Esophagus squamous epithelium (tissue), 5 donors: ENCODE measurements around the gene SLC2A13. TPM values are rescaled to one million over a fixed set of nuclear protein-coding genes. Genes with fewer than 3 reads are reported as not detected.

Source experiments
- DNase-seq: peaks from one replicate; lab custom pipeline; 2025; lab: John Stamatoyannopoulos, UW
- H3K27ac ChIP-seq, 4 donors: fragments of 200-600 bp; sonication (generic); one replicate each; pipeline ENCODE4 v1.5.1; 2016 to 2019; ENCODE audit warnings: mild to moderate bottlenecking in 1 of 4
- H3K27me3 ChIP-seq, 4 donors: fragments of 200-600 bp; sonication (generic); 1 replicate in 3 of 4; 2 replicates in 1 of 4; pipeline versions ENCODE4 v1.5.1 to v1.6.0; 2017 to 2021; ENCODE audit warnings: antibody characterized with exemption in 1 of 4
- H3K36me3 ChIP-seq, 3 donors: fragments of 200-600 bp; sonication (generic); one replicate each; pipeline ENCODE4 v1.5.1; 2016 to 2019
- H3K4me1 ChIP-seq, 3 donors: fragments of 200-600 bp; sonication (generic); one replicate each; pipeline ENCODE4 v1.5.1; 2017 to 2019
- H3K4me3 ChIP-seq, 4 donors: fragments of 200-600 bp; sonication (generic); 1 replicate in 3 of 4; 2 replicates in 1 of 4; pipeline ENCODE4 v1.5.1; 2016 to 2019; ENCODE audit warnings: mild to moderate bottlenecking in 2 of 4, moderate library complexity in 1 of 4
- H3K9me3 ChIP-seq, 3 donors: fragments of 200-600 bp; sonication (generic); one replicate each; pipeline ENCODE4 v1.5.1; 2016 to 2019
- POLR2A ChIP-seq, 4 donors: fragments of 450-650 bp; IDR thresholded peaks; one replicate each; pipeline ENCODE4 v1.6.1; 2017; ENCODE audit warnings: antibody characterized with exemption in 4 of 4, mild to moderate bottlenecking in 4 of 4, moderate library complexity in 3 of 4
- WGBS, 2 donors: methylation state at CpG; one replicate each; pipeline ENCODE4 v1.1.5; 2018; 5-methylcytosine and 5-hydroxymethylcytosine counted together
- intact Hi-C: fragments of 100-400 bp; cut with DNase I; formaldehyde crosslinking; loops from one replicate; pipeline ENCODE4 v1.15.0; 2022
- total RNA-seq, 4 donors: library from RNA; depleted of rRNA; stranded (reverse); fragments of >200 nt; gene quantifications; one replicate each; pipeline ENCODE4 v1.1.0, GENCODE V29; 2016
- TF ChIP-seq, protein P1 (sequence below), 6 experiments: fragments of 450-650 bp in 4 of 6; fragments of 200-600 bp in 2 of 6; sonication (generic) in 2 of 6; IDR thresholded peaks; one replicate each; pipeline ENCODE4 v1.5.1; 2016 to 2019; ENCODE audit warnings: antibody characterized with exemption in 6 of 6, mild to moderate bottlenecking in 4 of 6, moderate library complexity in 4 of 6
- donor health status: DM: yes; HTN: yes; CAD: no.

The SLC2A13 gene
- total RNA-seq, 4 donors from 2014 or later = 2.6 to 10.5 (median 4.0) TPM

DNA sequence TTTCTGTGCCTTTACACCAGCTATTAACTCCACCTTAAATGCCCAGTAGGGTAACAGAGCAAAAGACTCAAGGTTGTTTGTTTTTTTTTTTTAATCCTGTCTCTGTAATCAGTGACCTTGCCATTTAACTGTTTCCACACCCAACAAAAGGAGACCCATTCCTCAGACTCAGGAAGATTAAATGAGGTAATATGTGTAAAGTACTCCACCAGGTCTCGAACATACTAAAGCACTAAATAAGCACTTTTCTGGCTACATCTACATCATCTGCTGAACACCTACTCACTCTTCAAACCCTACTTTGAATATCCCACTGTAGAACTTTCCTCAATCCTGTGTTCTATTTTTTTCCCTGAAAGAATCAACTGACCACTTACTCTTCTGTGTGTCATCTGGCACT is 4.1 kb downstream of the SLC2A13 start:
- no peak overlapping the region for H3K4me3 ChIP-seq
- intact Hi-C loops = loop anchor here (10.0 kb wide), 1 partner anchor 337 kb away; no protein-coding TSS in a partner anchor
- no peak overlapping the region for H3K27ac ChIP-seq
- peaks cover 10 to 34% (median 14%) of the 10 kb centered on the region in 3 donors for H3K4me1 ChIP-seq
- 91 to 94% methylated on average over 1 of the region's 1 CpG for WGBS, 2 donors
- H3K36me3 ChIP-seq = no peaks in the 10 kb centered on the region
- no peaks in the 10 kb centered on the region for H3K9me3 ChIP-seq
- DNase-seq = no peak
- H3K27me3 ChIP-seq = no peaks in the 10 kb centered on the region
- no peak for TF ChIP-seq POLR2A (IDR thresholded peaks at IDR 0.05)
- TF ChIP-seq, protein P1, sequence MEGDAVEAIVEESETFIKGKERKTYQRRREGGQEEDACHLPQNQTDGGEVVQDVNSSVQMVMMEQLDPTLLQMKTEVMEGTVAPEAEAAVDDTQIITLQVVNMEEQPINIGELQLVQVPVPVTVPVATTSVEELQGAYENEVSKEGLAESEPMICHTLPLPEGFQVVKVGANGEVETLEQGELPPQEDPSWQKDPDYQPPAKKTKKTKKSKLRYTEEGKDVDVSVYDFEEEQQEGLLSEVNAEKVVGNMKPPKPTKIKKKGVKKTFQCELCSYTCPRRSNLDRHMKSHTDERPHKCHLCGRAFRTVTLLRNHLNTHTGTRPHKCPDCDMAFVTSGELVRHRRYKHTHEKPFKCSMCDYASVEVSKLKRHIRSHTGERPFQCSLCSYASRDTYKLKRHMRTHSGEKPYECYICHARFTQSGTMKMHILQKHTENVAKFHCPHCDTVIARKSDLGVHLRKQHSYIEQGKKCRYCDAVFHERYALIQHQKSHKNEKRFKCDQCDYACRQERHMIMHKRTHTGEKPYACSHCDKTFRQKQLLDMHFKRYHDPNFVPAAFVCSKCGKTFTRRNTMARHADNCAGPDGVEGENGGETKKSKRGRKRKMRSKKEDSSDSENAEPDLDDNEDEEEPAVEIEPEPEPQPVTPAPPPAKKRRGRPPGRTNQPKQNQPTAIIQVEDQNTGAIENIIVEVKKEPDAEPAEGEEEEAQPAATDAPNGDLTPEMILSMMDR (IDR thresholded peaks at IDR 0.05) = no peak

GRCh38 chr12:40099423-40099853 is 6.4 kb downstream of the SLC2A13 start:
- no peak overlapping the region for H3K4me3 ChIP-seq
- H3K4me1 ChIP-seq = peaks cover 0 to 18% (median 5%) of the 10 kb centered on the region in 3 donors
- H3K27me3 ChIP-seq = no peaks in the 10 kb centered on the region
- H3K9me3 ChIP-seq = no peaks in the 10 kb centered on the region
- 45 to 68% methylated on average over 3 of the region's 3 CpGs for WGBS, 2 donors
- DNase-seq = no peak
- no peak overlapping the region for H3K27ac ChIP-seq
- H3K36me3 ChIP-seq = no peaks in the 10 kb centered on the region
- TF ChIP-seq, protein P1 (IDR thresholded peaks at IDR 0.05) = no peak
- TF ChIP-seq POLR2A (IDR thresholded peaks at IDR 0.05) = no peak
- intact Hi-C loops = no loop called here

DNA sequence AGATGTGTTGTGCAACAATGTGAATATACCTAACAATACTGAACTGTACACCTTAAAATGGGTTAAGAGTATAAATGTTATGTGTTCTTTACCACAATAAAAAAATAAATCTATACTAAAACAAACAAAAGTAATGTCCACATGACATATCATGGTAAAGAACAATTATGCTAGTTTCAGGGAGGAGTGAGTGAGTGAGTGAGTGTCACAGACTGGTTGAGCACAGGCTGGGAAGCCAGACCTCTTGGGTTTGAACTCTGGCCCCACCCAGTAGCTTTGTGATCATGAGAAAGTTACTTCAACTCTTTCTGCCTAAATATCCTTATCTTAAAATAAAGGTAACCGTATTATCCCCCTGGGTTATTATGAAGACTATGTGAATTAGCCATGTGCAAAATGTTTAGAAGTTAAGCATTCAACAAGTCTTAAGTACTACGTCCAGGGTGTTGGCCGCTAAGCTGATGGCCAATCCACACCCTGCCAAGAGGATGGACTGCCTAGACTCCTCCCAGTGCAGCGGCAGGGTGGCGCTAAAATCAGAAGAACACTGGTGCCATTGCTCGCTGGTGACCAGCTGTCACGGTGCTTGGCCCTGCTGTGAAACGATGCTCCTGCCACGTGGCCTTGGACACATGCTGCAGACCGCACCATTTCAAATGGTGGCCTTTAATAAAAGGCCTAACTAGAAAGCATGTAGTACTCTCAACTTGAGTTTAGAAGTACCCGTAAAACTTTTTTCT is 7.3 kb downstream of the SLC2A13 start:
- DNase-seq = no peak
- Histone ChIP-seq H3K27ac (no peak overlapping the region), H3K4me3 (no peak overlapping the region), H3K9me3 (no peaks in the 10 kb centered on the region), H3K36me3 (no peaks in the 10 kb centered on the region), H3K27me3 (no peaks in the 10 kb centered on the region), H3K4me1 (peaks cover 0 to 9% (median 0%) of the 10 kb centered on the region in 3 donors)
- intact Hi-C loops = no loop called here
- TF ChIP-seq, protein P1 (IDR thresholded peaks at IDR 0.05) = no peak
- TF ChIP-seq POLR2A (IDR thresholded peaks at IDR 0.05) = no peak
- WGBS, 2 donors = 92 to 98% methylated on average over 5 to 11 of the region's 11 CpGs

GRCh38 chr12:40093512-40093911 is 12.4 kb downstream of the SLC2A13 start:
- H3K27ac ChIP-seq = no peak overlapping the region
- H3K27me3 ChIP-seq = no peaks in the 10 kb centered on the region
- no peak for DNase-seq
- 92 to 94% methylated on average over 4 of the region's 4 CpGs for WGBS, 2 donors
- H3K4me1 ChIP-seq = no peaks in the 10 kb centered on the region
- no peaks in the 10 kb centered on the region for H3K36me3 ChIP-seq
- no peaks in the 10 kb centered on the region for H3K9me3 ChIP-seq
- no peak overlapping the region for H3K4me3 ChIP-seq
- intact Hi-C loops = no loop called here
- TF ChIP-seq, protein P1 (IDR thresholded peaks at IDR 0.05) = no peak
- no peak for TF ChIP-seq POLR2A (IDR thresholded peaks at IDR 0.05)

GRCh38 chr12:40086471-40086870 is 19.4 kb downstream of the SLC2A13 start:
- no peak overlapping the region for H3K27ac ChIP-seq
- intact Hi-C loops = no loop called here
- 90 to 99% methylated on average over 4 of the region's 4 CpGs for WGBS, 2 donors

More at GRCh38 chr12:40086471-40086870, 19.4 kb downstream of the SLC2A13 start:
- no peaks in the 10 kb centered on the region for H3K4me1 ChIP-seq
- no peaks in the 10 kb centered on the region for H3K9me3 ChIP-seq
- H3K36me3 ChIP-seq = no peaks in the 10 kb centered on the region
- no peak for DNase-seq
- no peak for TF ChIP-seq POLR2A (IDR thresholded peaks at IDR 0.05)
- TF ChIP-seq, protein P1 (IDR thresholded peaks at IDR 0.05) = no peak
- no peaks in the 10 kb centered on the region for H3K27me3 ChIP-seq
- H3K4me3 ChIP-seq = no peak overlapping the region
